Activated CD4-positive, alpha-beta T cell treated with anti-CD3 and anti-CD28 coated beads, Interleukin-2, amount 50 U/mL, for 48 hours (primary cell): ENCODE results near the gene CHRM5.
"Not testable (repeated sequence)": the region's sequence is repeated elsewhere in the genome, so short reads cannot be mapped to it uniquely, and the experiment has no call there.

Source experiments
- DNase-seq, 2 experiments: peaks; one replicate each; pipeline ENCODE4 v3.0.0-alpha.2; 2020

CHRM5 gene

DNA sequence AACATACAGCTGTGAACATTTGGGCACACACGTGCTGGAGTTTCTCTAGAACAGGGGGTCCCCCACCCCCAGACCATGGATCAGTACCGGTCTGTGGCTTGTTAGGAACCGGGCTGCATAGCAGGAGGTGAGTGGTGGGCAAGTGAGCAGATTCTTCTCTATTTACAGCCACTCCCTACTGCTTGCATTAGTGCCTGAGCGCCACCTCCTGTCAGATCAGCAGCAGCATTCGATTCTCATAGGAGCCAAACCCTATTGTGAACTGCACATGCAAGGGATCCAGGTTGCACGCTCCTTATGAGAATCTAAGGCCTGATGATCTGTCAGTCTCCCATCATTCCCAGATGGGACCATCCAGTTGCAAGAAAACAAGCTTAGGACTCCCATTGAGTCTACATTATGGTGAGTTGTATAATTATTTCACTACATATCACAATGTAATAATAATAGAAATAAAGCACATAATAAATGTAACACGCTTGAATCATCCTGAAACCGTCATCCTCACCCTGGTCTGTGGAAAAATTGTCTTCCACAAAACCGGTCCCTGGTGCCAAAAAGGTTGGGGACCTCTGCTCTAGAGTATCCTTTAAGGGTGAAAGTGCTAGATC lies 25.8 kb downstream of the CHRM5 start:
- DNase-seq: peak in 1 of 2 experiments; percentile 7

GRCh38 chr15:33995666-33996065 lies 27.4 kb downstream of the CHRM5 start:
- DNase-seq: not testable (repeated sequence)

DNA sequence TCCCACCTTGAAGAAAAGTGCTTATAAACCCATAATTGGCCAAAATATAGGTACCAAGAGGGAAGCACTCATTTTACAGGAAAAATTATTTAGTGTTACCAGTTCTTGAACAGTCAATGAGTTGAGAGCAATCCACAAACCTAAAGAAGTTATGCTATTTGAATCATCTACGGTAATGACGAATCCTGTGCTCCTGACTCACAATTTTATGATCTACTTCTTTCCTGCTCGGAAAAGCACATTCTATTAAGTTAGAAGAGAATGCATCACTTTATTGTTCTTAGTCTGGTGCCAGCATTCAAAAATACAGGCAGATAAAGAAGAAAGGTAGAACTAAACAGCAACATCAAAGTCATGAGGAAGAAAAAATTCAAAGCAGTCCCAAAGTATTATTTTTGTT lies 33.2 kb downstream of the CHRM5 start:
- DNase-seq: no peak

DNA sequence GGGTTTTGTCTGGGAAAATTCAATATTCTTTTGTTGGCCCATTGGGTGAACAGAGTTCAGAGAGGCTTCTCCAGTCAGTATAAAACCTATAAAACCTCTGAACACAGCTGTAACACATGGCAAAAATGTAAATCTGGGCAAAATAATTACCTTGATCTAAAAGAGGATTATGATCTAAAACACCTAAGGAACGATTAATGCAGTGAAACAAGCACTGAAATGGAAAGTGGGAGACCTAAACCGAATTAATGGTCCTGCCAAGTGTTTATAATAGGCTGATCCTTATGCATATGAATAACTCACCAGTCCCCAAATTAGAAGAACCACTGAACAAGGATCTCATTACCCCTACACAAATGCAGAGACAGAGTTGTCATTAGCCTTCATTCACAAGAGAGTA lies 38.1 kb downstream of the CHRM5 start:
- DNase-seq: no peak

DNA sequence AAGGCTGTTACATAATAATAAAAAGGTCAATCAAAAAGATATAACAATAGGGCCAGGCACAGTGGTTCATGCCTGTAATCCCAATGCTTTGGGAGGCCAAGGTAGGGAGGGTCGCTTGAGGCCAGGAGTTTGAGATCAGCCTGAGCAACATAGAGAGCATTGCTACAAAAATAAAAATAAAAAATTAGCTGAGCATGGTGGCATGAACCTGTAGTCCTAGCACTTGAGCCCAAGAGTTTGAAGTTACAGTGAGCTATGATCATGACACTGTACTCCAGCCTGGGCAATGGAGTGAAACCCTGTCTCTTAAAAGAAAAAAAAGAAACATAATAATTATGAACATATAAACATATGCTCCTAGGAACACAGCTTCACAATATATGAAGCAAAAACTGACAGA lies 41.4 kb downstream of the CHRM5 start:
- DNase-seq: no peak

DNA sequence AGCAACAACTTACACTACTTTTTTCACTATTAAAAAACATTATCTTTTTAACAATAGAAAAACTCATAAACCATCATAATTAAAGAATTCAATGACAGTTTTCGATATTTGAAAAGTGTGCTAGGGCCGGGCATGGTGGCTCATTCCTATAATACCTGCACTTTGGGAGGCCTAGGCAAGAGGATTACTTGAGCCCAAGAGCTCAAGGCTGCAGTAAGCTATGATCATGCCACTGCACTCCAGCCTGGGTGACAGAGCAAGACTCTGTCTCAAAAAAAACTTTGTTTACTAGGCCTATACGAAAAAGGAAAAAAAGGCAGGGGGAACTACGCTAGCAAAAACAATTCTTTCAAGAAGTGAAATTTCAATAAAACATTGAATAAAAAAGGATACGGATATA lies 42.6 kb downstream of the CHRM5 start:
- no peak for DNase-seq

DNA sequence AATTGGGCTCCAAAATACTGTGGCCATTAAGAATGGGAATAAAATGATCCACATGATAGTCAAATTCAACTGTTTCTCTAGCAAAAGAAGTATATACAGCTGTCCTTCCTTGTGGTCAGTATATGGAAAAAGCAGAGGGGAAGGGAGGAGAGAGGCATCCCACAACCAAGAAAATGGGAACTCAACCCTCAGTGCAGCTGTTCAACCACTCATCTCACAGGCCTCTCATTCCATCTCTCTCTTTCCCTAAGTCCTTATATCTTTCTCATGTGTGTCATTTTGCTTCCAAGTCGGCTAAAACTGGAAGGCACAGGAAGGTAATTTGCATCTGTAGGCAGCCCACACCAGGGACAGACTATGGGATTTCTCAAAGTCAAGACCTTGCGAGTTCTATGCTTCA lies 43.2 kb downstream of the CHRM5 start:
- no peak for DNase-seq

DNA sequence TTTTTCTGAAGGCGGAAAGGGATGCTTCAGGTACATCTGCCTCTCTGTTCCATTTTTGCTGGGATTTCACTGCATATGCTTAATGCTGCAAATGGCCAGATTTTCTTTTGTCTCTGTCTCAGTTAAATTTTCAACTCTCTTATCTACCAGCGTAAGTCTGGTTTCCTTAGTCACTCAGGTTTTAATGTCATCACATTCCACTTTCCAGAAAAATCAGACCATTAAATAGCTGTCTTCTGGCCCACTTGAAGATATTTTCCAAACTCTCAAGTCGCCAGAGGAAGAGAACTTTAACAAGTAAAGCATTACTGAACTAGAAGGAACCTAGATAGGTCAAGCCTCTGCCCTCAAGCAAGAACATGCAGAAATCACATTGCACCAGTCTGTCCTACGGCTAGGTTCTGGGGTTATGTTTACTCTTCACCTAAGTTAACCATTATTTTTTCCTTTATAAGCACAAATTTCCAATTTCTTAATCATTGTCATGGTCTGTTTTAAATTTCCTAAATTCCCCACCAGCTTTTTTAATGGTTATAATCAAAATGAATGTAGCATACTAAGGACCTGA lies 44.2 kb downstream of the CHRM5 start:
- no peak for DNase-seq

- no peak for DNase-seq
Observed at GRCh38 chr15:34013746-34014145, 45.4 kb downstream of the CHRM5 start.

- no peak for DNase-seq
Observed at GRCh38 chr15:34014556-34014955, 46.3 kb downstream of the CHRM5 start.

DNA sequence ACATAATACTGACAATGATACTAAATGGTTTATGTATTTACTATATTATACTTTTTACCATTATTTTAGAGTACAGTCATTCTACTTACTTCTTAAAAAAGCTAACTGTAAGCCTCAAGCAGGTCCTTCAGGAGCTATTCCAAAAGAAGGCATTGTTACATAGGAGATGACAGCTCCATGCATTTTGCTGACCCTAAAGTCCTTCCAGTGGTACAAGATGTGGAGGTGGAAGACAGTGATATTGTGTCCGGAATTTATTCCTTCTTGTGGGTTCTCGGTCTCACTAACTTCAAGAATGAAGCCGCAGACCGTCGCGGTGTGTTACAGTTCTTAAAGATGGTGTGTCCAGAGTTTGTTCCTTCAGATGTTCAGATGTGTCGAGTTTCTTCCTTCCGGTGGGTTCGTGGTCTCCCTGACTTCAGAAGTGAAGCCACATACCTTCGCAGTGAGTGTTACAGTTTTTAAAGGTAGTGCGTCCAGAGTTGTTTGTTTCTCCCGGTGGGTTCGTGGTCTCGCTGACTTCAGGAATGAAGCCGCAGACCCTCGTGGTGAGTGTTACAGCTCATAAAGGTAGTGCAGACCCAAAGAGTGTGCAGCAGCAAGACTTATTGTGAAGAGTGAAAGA lies 49.8 kb downstream of the CHRM5 start:
- DNase-seq: peak; percentile 14 to 30

DNA sequence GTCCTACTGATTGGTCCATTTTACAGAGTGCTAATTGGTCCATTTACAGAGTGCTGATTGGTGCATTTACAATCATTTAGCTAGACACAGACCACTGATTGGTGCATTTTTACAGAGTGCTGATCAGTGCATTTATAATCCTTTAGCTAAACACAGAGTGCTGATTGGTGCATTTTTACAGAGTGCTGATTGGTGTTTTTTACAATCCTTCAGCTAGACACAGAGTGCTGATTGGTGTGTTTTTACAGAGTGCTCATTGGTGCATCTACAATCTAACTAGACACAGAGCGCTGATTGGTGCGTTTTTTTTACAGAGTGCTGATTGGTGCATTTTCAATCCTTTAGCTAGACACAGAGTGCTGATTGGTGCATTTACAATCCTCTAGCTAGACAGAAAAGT lies 50.4 kb downstream of the CHRM5 start:
- not testable (repeated sequence) for DNase-seq

DNA sequence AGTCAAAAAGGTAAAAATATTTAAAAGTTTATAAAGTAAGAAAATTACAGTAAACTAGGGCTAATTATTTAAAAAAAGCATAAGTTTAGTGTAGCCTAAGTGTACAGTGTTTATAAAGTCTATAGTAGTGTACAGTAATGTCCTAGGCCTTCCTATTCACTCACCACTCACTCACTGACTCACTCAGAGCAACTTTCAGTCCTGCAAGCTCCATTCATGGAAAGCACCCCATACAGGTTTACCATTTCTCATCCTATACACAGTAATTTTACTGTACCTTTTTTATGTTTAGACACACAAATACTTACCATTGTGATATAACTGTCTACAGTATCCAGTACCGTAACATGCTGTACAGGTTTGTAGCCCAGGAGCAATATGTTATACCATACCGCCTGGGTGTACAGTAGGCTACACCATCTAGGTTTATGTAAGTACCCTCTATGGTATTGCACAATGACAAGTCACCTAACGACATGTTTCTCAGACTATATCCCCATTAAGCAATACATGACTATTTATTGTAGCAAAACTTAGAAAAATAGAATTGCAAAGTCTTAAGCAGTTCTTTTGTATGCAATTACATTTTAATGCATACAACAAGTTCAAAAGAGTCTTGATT lies 51.2 kb downstream of the CHRM5 start:
- no peak for DNase-seq

DNA sequence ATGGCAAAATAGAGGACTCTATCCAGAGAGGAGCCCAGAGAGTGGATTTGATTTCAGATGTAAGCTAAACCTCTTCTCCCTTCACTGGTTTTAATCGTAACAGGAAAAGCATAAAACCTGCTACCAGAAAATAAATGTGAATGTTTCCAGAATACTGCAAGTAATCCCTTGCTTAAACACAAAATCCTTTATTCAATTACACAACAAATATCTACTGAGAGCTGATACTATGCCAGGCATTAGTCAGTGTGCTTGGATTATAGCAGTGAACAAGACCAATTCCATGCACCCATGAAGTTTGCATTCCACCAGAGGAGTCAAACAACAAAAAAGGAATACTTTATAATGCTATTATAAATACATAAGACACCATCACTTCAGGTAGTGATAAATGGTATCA lies 55.6 kb downstream of the CHRM5 start:
- DNase-seq: no peak

DNA sequence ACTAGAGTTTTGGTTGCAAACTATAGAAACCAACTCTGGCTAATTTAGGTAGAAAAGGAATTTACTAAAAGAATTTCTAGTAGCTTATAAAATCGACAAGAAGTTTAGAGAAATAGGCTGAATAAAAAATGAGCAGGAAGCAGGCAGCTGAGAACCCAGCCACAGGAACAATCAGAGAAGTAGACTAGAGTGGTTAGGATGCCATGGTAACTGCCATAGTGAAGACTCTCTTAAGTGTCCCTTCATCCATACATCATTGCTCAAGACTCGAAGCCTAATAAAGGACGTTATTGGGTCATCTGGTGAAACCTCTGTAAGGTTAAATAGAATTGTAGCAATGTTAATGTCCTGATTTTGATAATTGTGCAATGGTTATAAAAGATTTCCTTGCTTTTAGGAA lies 57.0 kb downstream of the CHRM5 start:
- no peak for DNase-seq

DNA sequence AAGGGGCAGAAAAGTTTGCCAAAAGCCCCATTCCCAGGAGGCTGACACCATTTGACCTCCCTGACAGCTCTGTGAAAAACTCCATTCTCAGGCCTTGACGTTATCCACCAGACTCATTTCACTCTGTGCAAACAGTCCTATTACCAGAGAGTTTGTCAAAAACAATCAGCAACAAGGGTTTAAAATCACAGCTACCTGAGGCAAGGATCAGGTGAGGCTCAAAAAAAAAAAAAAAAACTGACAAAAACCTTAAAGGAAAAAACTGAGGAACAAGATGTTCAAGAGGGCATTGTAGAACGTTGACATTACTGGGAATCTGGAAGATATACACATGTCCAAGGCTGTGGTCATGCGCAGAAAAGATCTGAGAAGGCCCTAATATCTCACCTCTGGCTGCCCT lies 59.3 kb downstream of the CHRM5 start:
- DNase-seq: no peak

DNA sequence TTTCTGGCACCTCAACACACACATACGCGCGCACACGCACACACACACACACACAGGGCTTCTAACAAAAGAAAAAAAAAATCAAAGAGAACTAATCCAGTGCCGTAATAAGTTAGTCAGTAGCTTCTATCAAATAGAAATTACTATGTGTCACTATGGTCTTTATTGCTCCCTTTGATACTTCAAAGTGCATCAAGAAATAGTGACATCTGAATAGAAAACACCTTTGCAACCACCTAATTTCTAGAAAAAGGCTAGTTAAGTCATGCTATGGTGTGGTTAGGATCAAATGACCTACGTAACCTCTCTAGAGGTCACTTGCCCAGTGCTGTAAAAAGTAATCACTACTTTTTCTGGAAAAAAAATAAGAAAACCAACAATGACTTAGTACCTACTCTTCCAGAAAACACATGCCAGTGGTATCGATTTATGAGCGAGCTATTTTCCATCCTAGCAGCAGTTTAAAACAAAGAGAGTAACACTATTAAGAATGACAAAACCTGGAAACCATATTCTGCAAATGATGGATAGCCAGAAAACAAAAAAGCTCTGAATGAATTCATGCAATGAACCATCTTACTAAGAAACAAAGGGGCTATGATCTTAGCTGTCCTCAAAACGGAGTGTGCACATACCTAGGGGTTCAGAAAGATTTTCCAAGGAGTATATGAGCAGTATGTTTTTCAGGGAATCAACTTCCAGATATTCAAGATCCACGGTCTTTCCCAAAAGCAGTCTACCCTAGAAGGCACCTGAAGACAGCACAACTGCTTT lies 63.9 kb downstream of the CHRM5 start:
- DNase-seq: no peak

DNA sequence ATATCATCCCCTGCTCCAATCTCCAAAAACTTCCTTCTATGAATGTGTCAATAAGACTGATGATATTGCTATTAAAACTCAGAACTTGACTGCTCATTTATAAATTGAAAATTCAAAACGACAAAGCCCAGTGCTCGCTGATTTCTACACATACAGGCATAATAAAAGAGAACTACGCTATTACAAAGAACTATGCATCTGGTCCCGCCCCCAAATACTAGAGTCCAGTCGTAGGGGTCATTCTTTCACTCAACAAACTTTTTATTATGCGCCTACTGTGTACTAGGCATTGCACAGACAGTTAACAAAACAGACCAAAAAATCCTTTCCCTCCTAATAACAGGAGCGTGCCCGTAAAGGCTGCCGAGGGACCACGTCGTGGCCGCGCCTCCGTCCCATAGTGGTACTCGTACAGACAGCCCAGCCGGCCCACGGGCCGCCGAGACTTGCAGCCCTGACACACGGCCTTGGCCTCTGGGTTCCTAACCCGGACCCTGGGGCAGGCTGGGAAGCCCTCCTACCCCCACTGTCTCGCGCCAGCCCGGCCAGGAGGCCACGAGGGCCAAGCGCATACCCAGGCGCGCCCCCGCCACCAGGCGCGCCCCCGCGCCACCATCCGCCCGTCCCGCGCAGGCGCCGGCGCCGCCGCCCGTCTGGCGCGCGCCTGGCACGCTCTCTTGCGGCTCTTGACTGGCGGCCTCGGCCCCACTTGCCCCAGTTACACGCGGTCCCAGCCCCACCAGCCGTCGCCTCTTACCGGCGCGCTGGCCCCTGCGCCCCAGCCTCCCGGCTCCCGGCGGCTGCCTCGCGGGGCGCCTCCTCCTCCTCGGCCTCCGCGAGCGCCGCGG lies 70.0 kb downstream of the CHRM5 start:
- DNase-seq: peak; percentile 67 to 73

DNA sequence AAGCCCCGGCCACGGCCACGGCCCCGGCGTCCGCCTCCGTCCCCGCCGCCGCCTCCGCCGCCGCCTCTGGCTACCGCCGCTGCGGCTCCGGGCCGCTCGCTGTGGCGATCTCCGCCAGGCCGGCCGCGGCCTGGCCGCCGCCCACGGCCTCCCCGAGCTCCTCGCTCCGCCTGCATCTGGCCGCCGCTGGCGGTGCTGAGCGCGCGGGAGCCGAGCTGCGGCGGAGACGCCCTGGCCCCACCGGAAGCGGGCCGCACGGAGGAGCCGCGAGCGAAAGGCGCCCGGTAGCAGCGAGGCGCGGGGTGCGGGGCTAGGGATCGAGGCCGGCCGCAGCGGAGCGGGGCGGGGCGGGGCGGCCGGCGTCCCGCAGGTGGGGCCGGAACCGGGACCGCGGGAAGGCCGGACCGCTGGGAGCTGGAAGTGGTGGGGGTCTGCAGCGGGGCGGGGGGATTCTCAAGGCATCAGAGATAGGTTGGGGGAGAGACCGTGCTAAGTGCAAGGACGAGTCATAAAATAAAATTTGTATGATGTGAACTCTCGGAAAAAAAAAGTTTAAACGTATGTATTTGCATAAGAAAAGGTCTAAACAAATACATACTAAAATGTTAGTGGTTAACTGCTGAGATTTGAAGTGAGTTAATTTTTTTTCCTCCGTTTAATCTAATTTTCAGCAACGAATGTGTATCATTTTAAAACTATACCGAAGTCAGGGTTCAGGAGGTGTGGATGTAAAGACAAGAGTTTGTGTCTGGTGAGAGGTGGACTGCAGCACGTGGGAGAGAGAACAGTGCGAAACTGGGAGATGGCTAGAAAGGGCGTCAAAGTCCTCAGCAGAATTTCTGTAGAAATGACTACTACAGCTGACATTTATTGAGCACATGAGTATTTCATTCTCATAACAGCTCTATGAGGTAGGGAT lies 70.8 kb downstream of the CHRM5 start, which contains the start of gene AVEN:
Gene AVEN (minus strand): TSS at position 334 of the 919 bp plus-strand sequence. CDS start 158 bp downstream, at position 176.
- DNase-seq: peak; percentile 54 to 66

GRCh38 chr15:34039790-34040113 lies 71.5 kb downstream of the CHRM5 start:
- DNase-seq: no peak

- DNase-seq: no peak
Observed at GRCh38 chr15:34043391-34043790, 75.1 kb downstream of the CHRM5 start.
